IMR-90 (cell line): ENCODE measurements around the gene BRD1.

Experiments used
- CTCF ChIP-seq: conservative IDR thresholded peaks from 2 replicates; pipeline ENCODE4 v1.5.1; 2012; ENCODE audit warnings: mild to moderate bottlenecking, low read depth, low read length, improper control_type of control experiment
- MAFK ChIP-seq: IDR thresholded peaks from 2 replicates; pipeline ENCODE4 v1.6.1; 2012; ENCODE audit warnings: low read depth, low read length, improper control_type of control experiment
- NFE2L2 ChIP-seq: fragments of 150-350 bp; IDR thresholded peaks from 2 replicates; pipeline ENCODE4 v1.6.1; 2016; ENCODE audit warnings: low read depth, mild to moderate bottlenecking, low read length
- POLR2A ChIP-seq: IDR thresholded peaks from 2 replicates; pipeline ENCODE4 v1.6.1; 2012; ENCODE audit warnings: mild to moderate bottlenecking, low read depth, low read length
- RAD21 ChIP-seq: IDR thresholded peaks from 2 replicates; pipeline ENCODE4 v1.6.1; 2012; ENCODE audit warnings: low read length, improper control_type of control experiment
- SMC3 ChIP-seq: fragments of 150-350 bp; IDR thresholded peaks from 2 replicates; pipeline ENCODE4 v1.6.1; 2016; ENCODE audit warnings: low read depth, mild to moderate bottlenecking, antibody characterized with exemption, low read length, moderate library complexity
- TF ChIP-seq, protein P1 (sequence below): fragments of 150-350 bp; IDR thresholded peaks from 2 replicates; pipeline ENCODE4 v1.6.1; 2017; ENCODE audit warnings: mild to moderate bottlenecking, antibody characterized with exemption, low read length, low read depth

DNA sequence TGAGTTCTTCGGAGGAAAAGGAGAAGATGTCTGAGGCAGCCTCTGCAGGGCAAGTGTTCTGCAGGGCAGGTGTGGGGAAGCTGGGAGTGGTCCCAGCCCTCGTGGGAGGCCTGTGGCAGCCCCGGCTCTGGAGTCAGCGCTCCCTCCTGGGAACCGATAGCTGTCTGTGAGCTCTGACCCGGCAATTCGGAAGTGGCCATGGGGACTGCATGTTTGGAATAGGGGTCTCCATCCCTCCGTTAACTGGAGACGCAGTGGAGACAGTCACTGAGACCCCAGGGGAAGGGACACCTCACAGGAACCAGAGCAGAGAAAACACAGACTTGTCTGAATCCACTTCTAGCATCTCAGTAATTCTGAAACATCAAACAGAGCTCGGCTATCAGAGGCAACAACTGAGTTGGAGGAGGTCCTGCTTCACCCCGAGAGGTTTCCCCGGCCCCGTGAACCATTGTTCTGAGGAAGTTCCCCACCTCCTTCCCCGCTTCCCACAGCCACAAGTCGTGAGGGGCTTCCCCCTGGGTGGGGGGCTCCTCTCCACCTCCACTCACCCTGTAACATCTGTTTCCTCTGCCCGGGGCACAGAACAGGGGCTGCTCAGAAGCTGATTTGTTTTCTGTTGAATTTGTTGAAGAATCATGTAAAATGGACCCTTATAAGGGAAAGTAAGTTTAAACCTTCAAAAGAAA is 99.6 kb downstream of the BRD1 start:
- TF ChIP-seq RAD21 (no peak), CTCF (no peak), POLR2A (no peak), SMC3 (no peak), MAFK (no peak), NFE2L2 (no peak)
- TF ChIP-seq, protein P1, sequence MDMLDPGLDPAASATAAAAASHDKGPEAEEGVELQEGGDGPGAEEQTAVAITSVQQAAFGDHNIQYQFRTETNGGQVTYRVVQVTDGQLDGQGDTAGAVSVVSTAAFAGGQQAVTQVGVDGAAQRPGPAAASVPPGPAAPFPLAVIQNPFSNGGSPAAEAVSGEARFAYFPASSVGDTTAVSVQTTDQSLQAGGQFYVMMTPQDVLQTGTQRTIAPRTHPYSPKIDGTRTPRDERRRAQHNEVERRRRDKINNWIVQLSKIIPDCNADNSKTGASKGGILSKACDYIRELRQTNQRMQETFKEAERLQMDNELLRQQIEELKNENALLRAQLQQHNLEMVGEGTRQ: no peak
